HL-60 (cell line): ENCODE results near the gene CTSC.
A peak's percentile ranks its signal among the peaks of the same experiment; 100 is the strongest.

Experiments
- CTCF ChIP-seq: IDR thresholded peaks from one replicate; pipeline ENCODE4 v1.5.1; 2011; ENCODE audit warnings: low read length, control low read depth, inconsistent platforms; ENCODE audit not compliant: insufficient read depth
- GABPA ChIP-seq: IDR thresholded peaks from 2 replicates; pipeline ENCODE4 v1.6.1; 2012; ENCODE audit warnings: low read depth
- POLR2AphosphoS5 ChIP-seq: IDR thresholded peaks from 2 replicates; pipeline ENCODE4 v1.6.1; 2012; ENCODE audit warnings: low read depth
- SPI1 ChIP-seq: IDR thresholded peaks from 2 replicates; pipeline ENCODE4 v1.6.1; 2012; ENCODE audit warnings: low read depth, mild to moderate bottlenecking, borderline replicate concordance
- TF ChIP-seq, protein P1 (sequence below): IDR thresholded peaks from 2 replicates; pipeline ENCODE4 v1.6.1; 2012; ENCODE audit warnings: low read depth; ENCODE audit not compliant: insufficient replicate concordance

GRCh38 chr11:88301488-88302140 is 35.9 kb downstream of the CTSC start:
- TF ChIP-seq CTCF (no peak), POLR2AphosphoS5 (no peak), SPI1 (0 out of 2 replicates have a peak, but pooled peaks have one; percentile 11), GABPA (no peak)
- TF ChIP-seq, protein P1, sequence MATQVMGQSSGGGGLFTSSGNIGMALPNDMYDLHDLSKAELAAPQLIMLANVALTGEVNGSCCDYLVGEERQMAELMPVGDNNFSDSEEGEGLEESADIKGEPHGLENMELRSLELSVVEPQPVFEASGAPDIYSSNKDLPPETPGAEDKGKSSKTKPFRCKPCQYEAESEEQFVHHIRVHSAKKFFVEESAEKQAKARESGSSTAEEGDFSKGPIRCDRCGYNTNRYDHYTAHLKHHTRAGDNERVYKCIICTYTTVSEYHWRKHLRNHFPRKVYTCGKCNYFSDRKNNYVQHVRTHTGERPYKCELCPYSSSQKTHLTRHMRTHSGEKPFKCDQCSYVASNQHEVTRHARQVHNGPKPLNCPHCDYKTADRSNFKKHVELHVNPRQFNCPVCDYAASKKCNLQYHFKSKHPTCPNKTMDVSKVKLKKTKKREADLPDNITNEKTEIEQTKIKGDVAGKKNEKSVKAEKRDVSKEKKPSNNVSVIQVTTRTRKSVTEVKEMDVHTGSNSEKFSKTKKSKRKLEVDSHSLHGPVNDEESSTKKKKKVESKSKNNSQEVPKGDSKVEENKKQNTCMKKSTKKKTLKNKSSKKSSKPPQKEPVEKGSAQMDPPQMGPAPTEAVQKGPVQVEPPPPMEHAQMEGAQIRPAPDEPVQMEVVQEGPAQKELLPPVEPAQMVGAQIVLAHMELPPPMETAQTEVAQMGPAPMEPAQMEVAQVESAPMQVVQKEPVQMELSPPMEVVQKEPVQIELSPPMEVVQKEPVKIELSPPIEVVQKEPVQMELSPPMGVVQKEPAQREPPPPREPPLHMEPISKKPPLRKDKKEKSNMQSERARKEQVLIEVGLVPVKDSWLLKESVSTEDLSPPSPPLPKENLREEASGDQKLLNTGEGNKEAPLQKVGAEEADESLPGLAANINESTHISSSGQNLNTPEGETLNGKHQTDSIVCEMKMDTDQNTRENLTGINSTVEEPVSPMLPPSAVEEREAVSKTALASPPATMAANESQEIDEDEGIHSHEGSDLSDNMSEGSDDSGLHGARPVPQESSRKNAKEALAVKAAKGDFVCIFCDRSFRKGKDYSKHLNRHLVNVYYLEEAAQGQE, result no peak
